Measurements from ENCODE around the gene CRHR2. TPM values are rescaled to one million over a fixed set of nuclear protein-coding genes. Genes with fewer than 3 reads are reported as not detected.

CRHR2 gene
- total and polyA plus RNA-seq, 8 donors = 0.06 to 0.79 (median 0.50) TPM

- peaks cover 0 to 4% (median 0%) of the 10 kb centered on the region in 3 donors for H3K4me1 ChIP-seq
- H3K27ac ChIP-seq = no peak overlapping the region
- no peak for ATAC-seq
- no peaks in the 10 kb centered on the region for H3K9me3 ChIP-seq
- intact Hi-C loops (cut with DNase I) = no loop called here
- 90 to 93% methylated on average over 4 of the region's 4 CpGs for WGBS, 2 donors
- H3K27me3 ChIP-seq = no peaks in the 10 kb centered on the region
- H3K36me3 ChIP-seq = no peaks in the 10 kb centered on the region
- DNase-seq = peak in 2 of 6 donors; percentile 25 to 30
- TF ChIP-seq CTCF (IDR thresholded peaks at IDR 0.05) = no peak
- no peak overlapping the region for H3K4me3 ChIP-seq
- no peak for FAIRE-seq
Observed at GRCh38 chr7:30698481-30698880, 16.2 kb upstream of the CRHR2 start.

GRCh38 chr7:30697719-30698460 is 15.6 kb upstream of the CRHR2 start:
- no peaks in the 10 kb centered on the region for H3K36me3 ChIP-seq

GRCh38 chr7:30694774-30695721 is 12.8 kb upstream of the CRHR2 start:
- Histone ChIP-seq H3K4me1 (peaks cover 0 to 4% (median 0%) of the 10 kb centered on the region in 3 donors), H3K9me3 (no peaks in the 10 kb centered on the region), H3K27me3 (no peaks in the 10 kb centered on the region), H3K27ac (no peak overlapping the region), H3K36me3 (no peaks in the 10 kb centered on the region), H3K4me3 (no peak overlapping the region)
- no peak for FAIRE-seq
- DNase-seq = peak in 2 of 6 donors; percentile 15 to 20
- ATAC-seq = no peak
- intact Hi-C loops (cut with DNase I) = no loop called here
- TF ChIP-seq CTCF (IDR thresholded peaks at IDR 0.05) = no peak
- 84 to 87% methylated on average over 13 of the region's 13 CpGs for WGBS, 2 donors

More at GRCh38 chr7:30697719-30698460, 15.6 kb upstream of the CRHR2 start:
- intact Hi-C loops (cut with DNase I) = no loop called here
- WGBS, 2 donors = 87 to 95% methylated on average over 15 of the region's 15 CpGs
- Histone ChIP-seq H3K27ac (no peak overlapping the region), H3K9me3 (no peaks in the 10 kb centered on the region), H3K27me3 (no peaks in the 10 kb centered on the region), H3K4me3 (no peak overlapping the region), H3K4me1 (peaks cover 0 to 4% (median 0%) of the 10 kb centered on the region in 3 donors)
- peak in 2 of 6 donors; percentile 27 to 28 for DNase-seq
- no peak for TF ChIP-seq CTCF (IDR thresholded peaks at IDR 0.05)
- no peak for FAIRE-seq
- no peak for ATAC-seq

- no peaks in the 10 kb centered on the region for H3K36me3 ChIP-seq
- no peak for TF ChIP-seq CTCF (IDR thresholded peaks at IDR 0.05)
- H3K4me1 ChIP-seq = peaks cover 0 to 4% (median 0%) of the 10 kb centered on the region in 3 donors
- peak overlapping the region in 2 of 4 donors; percentile 23 to 28 for H3K27ac ChIP-seq
- WGBS, 2 donors = 27 to 32% methylated on average over 6 of the region's 6 CpGs
- intact Hi-C loops (cut with DNase I) = no loop called here
- no peaks in the 10 kb centered on the region for H3K9me3 ChIP-seq
- peak; percentile 91 to 97 (median 94) for ATAC-seq
- no peak overlapping the region for H3K4me3 ChIP-seq
- no peaks in the 10 kb centered on the region for H3K27me3 ChIP-seq
- DNase-seq = peak; percentile 60 to 85 (median 71)
- no peak for FAIRE-seq
Observed at GRCh38 chr7:30694218-30694745, 12.0 kb upstream of the CRHR2 start.
